Activated naive CD8-positive, alpha-beta T cell treated with anti-CD3 and anti-CD28 coated beads, Interleukin-2, amount 50 U/mL, for 24 hours (primary cell): Measurements from ENCODE around the gene CYP27B1.
A peak's percentile ranks its signal among the peaks of the same experiment; 100 is the strongest.

Source experiments
- ATAC-seq: fragments of 150-1000 bp; cut with Tn5 transposase; one replicate; pipeline ENCODE4 v1.10.0; 2021
- DNase-seq: peaks from one replicate; pipeline ENCODE4 v3.0.0; 2021
- H3K27ac Mint-ChIP-seq: one replicate; pipeline ENCODE4 v1.8.0; 2021; ENCODE audit warnings: mild to moderate bottlenecking, mixed read lengths
- H3K27me3 Mint-ChIP-seq: one replicate; pipeline ENCODE4 v1.8.0; 2021; ENCODE audit warnings: mixed read lengths
- H3K36me3 Mint-ChIP-seq: one replicate; pipeline ENCODE4 v1.8.0; 2021; ENCODE audit warnings: low read depth, mixed read lengths
- H3K4me1 Mint-ChIP-seq: one replicate; pipeline ENCODE4 v1.8.0; 2021; ENCODE audit warnings: mixed read lengths
- H3K4me3 Mint-ChIP-seq: one replicate; pipeline ENCODE4 v1.8.0; 2021; ENCODE audit warnings: mild to moderate bottlenecking, moderate library complexity, mixed read lengths
- H3K9me3 Mint-ChIP-seq: one replicate; pipeline ENCODE4 v1.8.0; 2021; ENCODE audit warnings: mixed read lengths

CYP27B1 gene

DNA sequence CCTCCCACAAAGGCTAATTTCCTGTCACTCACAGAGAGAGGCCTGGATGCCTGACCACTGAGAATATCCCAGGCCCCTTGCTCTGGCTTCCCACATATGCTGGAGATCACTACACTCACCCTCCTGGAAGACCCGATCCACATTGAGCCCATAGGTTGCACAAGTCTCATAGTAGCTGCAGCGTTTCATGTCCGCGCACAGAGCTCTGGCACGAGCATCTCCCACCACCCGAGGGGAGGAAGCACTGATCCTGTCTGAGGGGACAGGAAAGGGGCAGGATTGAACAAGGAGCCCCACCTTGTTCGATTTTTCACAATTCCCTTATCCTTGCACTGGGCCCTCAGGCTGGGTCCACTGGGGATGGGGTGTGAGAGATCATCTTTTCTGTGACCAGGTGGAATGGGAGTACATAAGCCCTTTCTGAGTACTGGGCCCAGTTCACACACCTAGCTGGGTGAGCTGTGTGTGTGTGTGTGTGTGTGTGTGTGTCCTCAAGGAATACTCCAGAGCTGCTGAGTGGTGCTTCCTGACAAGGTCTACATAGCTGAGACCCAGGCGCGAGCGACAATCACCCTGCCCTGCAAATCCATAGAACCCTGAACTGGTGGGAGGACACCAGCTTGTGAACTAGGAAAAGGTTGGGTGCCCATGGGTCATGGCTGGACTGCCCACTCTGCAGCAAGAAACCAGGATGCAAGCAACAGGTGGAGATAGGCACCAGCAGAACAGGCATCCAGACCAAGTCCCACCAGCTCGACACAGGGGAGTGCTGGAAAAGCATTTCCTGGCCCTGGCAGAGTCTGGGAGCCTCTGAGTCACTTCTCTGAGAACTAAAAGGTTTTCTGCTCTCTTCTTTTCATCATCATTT lies 33.9 kb downstream of the CYP27B1 start:
- no peak overlapping the region for H3K27ac Mint-ChIP-seq
- H3K4me1 Mint-ChIP-seq, result peaks cover 6% of the 10 kb centered on the region
- peaks cover 28% of the 10 kb centered on the region for H3K36me3 Mint-ChIP-seq

DNA sequence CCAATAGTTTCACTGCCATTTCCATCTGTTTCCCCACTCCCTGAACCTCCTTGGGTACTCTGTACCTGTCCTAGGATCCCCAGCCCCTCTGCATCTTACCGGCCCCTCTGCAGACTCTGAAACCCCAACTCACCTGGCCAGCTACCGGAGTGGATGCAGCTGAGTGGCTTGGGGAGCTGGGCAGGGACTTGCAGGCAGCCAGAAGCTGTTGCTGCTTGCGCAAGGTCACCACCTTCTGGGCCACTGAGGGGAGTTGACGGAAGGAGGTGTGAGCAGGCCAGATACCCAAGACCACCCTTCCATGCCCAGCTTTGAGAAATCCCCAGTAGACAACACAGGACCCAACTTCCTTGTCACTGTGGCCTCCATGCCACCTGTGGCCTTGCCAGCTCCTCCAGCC lies 34.6 kb downstream of the CYP27B1 start:
- no peaks in the 10 kb centered on the region for H3K27me3 Mint-ChIP-seq
- H3K4me1 Mint-ChIP-seq, result peaks cover 6% of the 10 kb centered on the region
- ATAC-seq (no peak), DNase-seq (no peak)
- no peak overlapping the region for H3K4me3 Mint-ChIP-seq
- H3K9me3 Mint-ChIP-seq, result no peaks in the 10 kb centered on the region
- H3K27ac Mint-ChIP-seq, result no peak overlapping the region
- peaks cover 32% of the 10 kb centered on the region for H3K36me3 Mint-ChIP-seq

More for the DNA sequence above, 33.9 kb downstream of the CYP27B1 start:
- DNase-seq (no peak), ATAC-seq (no peak)
- Mint-ChIP-seq H3K9me3 (no peaks in the 10 kb centered on the region), H3K4me3 (no peak overlapping the region), H3K27me3 (no peaks in the 10 kb centered on the region)

- H3K27me3 Mint-ChIP-seq, result no peaks in the 10 kb centered on the region
- H3K4me1 Mint-ChIP-seq, result peaks cover 2% of the 10 kb centered on the region
- H3K9me3 Mint-ChIP-seq, result no peaks in the 10 kb centered on the region
- DNase-seq, result no peak
- H3K4me3 Mint-ChIP-seq, result no peak overlapping the region
- peaks cover 32% of the 10 kb centered on the region for H3K36me3 Mint-ChIP-seq
- no peak for ATAC-seq
- H3K27ac Mint-ChIP-seq, result no peak overlapping the region
These were observed 35.3 kb downstream of the CYP27B1 start for GRCh38 chr12:57731411-57732080.

DNA sequence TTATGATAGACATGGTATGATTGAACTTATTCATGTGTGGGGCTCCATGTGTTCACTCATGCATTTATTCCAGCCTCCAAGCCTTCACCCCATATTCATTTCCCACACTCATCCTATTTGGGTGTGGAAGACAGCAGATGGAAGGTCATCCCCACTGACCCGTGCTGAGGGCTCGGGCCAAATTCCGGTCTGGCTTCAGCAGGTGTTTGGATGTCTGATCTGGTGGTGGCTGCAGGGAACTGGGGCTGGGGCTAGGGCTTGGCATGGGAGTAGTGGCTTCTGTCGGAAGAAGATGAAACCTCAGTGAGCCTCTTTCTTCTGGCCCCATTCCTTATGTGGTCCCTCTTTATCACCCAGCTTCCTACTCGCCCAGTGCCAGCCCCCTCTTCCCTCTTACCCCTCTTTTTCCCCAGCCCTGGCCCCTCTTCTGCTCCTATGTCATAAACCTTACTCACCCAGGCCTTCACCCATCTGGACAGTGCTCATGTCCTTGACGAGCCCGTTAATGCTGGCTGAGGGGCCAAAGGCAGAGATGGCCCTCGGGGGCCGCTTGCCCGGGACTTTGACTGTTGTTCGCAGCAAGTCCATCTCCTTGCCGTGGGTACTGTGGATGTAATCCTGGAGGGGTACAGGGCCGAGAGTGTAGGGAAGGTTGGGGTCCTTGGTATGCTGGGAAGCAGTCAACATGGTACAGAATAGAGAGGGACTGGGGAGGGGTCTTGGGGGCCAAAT lies 36.4 kb downstream of the CYP27B1 start:
- no peaks in the 10 kb centered on the region for H3K9me3 Mint-ChIP-seq
- H3K4me1 Mint-ChIP-seq, result no peaks in the 10 kb centered on the region
- no peak overlapping the region for H3K4me3 Mint-ChIP-seq
- ATAC-seq (no peak), DNase-seq (no peak)
- no peaks in the 10 kb centered on the region for H3K27me3 Mint-ChIP-seq
- H3K27ac Mint-ChIP-seq, result no peak overlapping the region
- H3K36me3 Mint-ChIP-seq, result peaks cover 33% of the 10 kb centered on the region

GRCh38 chr12:57729321-57729844 lies 37.5 kb downstream of the CYP27B1 start:
- DNase-seq (no peak), ATAC-seq (no peak)
- Mint-ChIP-seq H3K36me3 (peaks cover 27% of the 10 kb centered on the region), H3K27ac (no peak overlapping the region), H3K9me3 (no peaks in the 10 kb centered on the region), H3K27me3 (no peaks in the 10 kb centered on the region), H3K4me1 (no peaks in the 10 kb centered on the region), H3K4me3 (no peak overlapping the region)

DNA sequence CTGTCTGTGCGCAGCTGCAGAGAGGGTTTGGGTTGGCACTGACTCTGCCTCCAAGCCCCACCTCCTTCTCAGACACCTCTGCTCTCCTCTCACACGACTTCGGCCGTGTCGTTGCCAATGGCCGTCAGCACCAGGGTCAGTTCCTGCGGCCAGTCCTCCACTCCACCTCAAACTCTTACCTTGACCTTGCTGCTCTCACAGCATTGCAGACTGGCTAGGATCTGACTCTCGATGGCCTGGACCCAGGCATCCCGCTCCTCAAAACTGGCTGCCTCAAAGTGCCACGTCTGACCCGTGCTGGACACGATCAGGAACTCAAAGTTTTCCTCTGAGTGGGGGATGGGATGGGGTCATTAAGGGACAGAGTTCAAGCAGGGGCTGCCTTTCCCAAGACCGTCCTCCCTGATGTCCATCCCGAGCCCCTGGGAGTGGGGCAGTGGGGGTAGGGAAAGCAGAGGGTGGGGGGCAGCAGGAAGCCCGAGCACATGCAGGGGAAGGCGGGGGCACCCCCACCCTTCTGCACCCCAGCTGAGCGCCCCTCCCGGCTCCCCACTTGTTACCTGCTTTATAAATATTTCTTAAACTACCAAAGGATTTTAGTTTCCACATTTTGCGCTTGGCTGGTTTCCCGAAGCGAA lies 39.0 kb downstream of the CYP27B1 start:
- Mint-ChIP-seq H3K36me3 (peaks cover 25% of the 10 kb centered on the region), H3K27ac (no peak overlapping the region)

GRCh38 chr12:57726884-57727757 lies 39.8 kb downstream of the CYP27B1 start:
- Mint-ChIP-seq H3K9me3 (no peaks in the 10 kb centered on the region), H3K4me1 (no peaks in the 10 kb centered on the region), H3K36me3 (peaks cover 21% of the 10 kb centered on the region), H3K27me3 (no peaks in the 10 kb centered on the region), H3K4me3 (no peak overlapping the region), H3K27ac (no peak overlapping the region)
- DNase-seq (peak; percentile 1), ATAC-seq (no peak)

More for the DNA sequence above, 39.0 kb downstream of the CYP27B1 start:
- Mint-ChIP-seq H3K4me3 (no peak overlapping the region), H3K9me3 (no peaks in the 10 kb centered on the region), H3K4me1 (no peaks in the 10 kb centered on the region), H3K27me3 (no peaks in the 10 kb centered on the region)
- ATAC-seq (no peak), DNase-seq (peak; percentile 1)

GRCh38 chr12:57726151-57726883 lies 40.6 kb downstream of the CYP27B1 start:
- DNase-seq, result peak; percentile 35
- Mint-ChIP-seq H3K4me3 (no peak overlapping the region), H3K9me3 (no peaks in the 10 kb centered on the region), H3K4me1 (no peaks in the 10 kb centered on the region), H3K27ac (no peak overlapping the region), H3K27me3 (no peaks in the 10 kb centered on the region), H3K36me3 (peaks cover 15% of the 10 kb centered on the region)
- no peak for ATAC-seq

DNA sequence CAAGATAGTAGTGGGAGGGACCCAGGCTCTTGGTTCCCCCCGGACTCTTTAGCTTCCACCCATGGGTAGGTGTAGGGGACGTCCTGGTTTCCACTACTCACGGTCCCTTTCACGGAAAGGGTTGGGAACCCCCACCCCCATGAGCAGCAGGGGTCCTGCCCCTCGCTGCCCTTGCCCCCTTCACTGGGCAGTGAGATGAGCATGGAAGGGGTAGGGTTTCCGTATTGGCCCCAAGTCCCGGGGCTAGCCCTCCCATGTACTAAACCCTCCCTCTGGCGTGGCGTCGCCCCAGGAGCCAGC lies 41.1 kb downstream of the CYP27B1 start:
- DNase-seq (no peak), ATAC-seq (no peak)
- Mint-ChIP-seq H3K27me3 (no peaks in the 10 kb centered on the region), H3K4me1 (no peaks in the 10 kb centered on the region), H3K27ac (no peak overlapping the region), H3K9me3 (no peaks in the 10 kb centered on the region), H3K36me3 (peaks cover 14% of the 10 kb centered on the region), H3K4me3 (no peak overlapping the region)

GRCh38 chr12:57724936-57725740 lies 41.7 kb downstream of the CYP27B1 start:
- no peaks in the 10 kb centered on the region for H3K27me3 Mint-ChIP-seq
- H3K27ac Mint-ChIP-seq, result no peak overlapping the region
- DNase-seq (no peak), ATAC-seq (no peak)
- H3K4me3 Mint-ChIP-seq, result no peak overlapping the region
- H3K9me3 Mint-ChIP-seq, result no peaks in the 10 kb centered on the region
- peaks cover 11% of the 10 kb centered on the region for H3K36me3 Mint-ChIP-seq
- no peaks in the 10 kb centered on the region for H3K4me1 Mint-ChIP-seq

DNA sequence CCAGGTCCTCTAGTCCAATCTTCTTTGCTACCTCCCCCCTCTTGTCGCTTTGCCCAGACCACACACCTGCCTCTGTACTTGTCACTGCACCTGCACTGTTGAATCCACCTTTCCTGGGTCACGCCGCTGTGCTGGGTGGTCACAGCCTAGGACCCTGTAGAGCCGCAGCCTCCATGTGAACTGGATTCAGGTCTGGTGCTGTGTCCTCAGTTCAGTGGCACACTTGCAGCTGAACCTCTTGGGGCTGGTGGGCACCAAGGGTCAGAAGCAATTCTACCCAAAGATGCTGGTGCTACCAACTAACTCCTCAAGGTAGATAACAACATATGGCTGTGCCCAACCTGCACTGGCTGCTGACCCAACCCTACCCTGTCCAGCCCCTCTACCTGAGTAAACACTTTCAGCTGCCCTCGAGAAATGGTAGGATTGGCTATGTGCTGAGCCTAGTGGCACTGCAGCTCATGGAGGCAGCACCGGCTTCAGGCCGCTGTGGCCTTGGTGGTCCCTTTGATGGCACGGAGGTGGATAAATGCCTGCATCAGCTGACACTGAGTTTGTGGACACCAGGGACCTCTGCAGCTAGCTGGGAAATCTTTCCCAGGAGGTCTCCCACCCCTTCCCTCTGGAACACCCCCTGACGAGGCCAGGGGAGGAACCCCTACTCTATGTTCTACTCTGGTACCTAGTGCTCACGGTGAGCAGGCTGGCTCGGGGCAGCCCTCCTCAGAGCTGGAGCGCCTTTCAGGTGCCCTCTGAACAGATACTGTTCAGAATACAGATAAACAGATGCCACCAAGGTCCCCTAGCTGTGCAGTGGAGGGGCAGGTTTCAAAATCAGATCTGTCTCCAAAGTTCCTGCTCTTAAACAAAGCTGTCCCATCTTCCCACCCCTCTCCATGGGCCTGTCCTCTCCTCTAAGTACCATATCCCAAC lies 42.6 kb downstream of the CYP27B1 start:
- H3K27ac Mint-ChIP-seq, result no peak overlapping the region
- ATAC-seq (no peak), DNase-seq (no peak)
- H3K9me3 Mint-ChIP-seq, result no peaks in the 10 kb centered on the region
- no peaks in the 10 kb centered on the region for H3K27me3 Mint-ChIP-seq
- H3K4me3 Mint-ChIP-seq, result no peak overlapping the region
- no peaks in the 10 kb centered on the region for H3K4me1 Mint-ChIP-seq
- H3K36me3 Mint-ChIP-seq, result peaks cover 13% of the 10 kb centered on the region

GRCh38 chr12:57723630-57723962 lies 43.3 kb downstream of the CYP27B1 start:
- H3K4me1 Mint-ChIP-seq, result no peaks in the 10 kb centered on the region
- DNase-seq, result no peak
- peaks cover 17% of the 10 kb centered on the region for H3K36me3 Mint-ChIP-seq
- H3K27me3 Mint-ChIP-seq, result no peaks in the 10 kb centered on the region
- no peak overlapping the region for H3K27ac Mint-ChIP-seq
- ATAC-seq, result no peak
- no peaks in the 10 kb centered on the region for H3K9me3 Mint-ChIP-seq
- H3K4me3 Mint-ChIP-seq, result no peak overlapping the region
